Ishikawa (cell line): ENCODE measurements around the gene MYO7B.

ENCODE experiments used
- CEBPB ChIP-seq: IDR thresholded peaks from 2 replicates; pipeline ENCODE4 v1.6.1; 2012
- CREB1 ChIP-seq: IDR thresholded peaks from 2 replicates; pipeline ENCODE4 v1.6.1; 2012; ENCODE audit warnings: low read depth
- EGR1 ChIP-seq: IDR thresholded peaks from 2 replicates; pipeline ENCODE4 v1.6.1; 2012
- EP300 ChIP-seq: IDR thresholded peaks from 2 replicates; pipeline ENCODE4 v1.6.1; 2012; ENCODE audit warnings: borderline replicate concordance
- FOXM1 ChIP-seq: IDR thresholded peaks from 2 replicates; pipeline ENCODE4 v1.6.1; 2012; ENCODE audit warnings: low read depth, borderline replicate concordance
- MAX ChIP-seq: IDR thresholded peaks from 2 replicates; pipeline ENCODE4 v1.6.1; 2012
- NFIC ChIP-seq: IDR thresholded peaks from 2 replicates; pipeline ENCODE4 v1.6.1; 2012
- RAD21 ChIP-seq: IDR thresholded peaks from 2 replicates; pipeline ENCODE4 v1.6.1; 2012; ENCODE audit warnings: low read depth
- REST ChIP-seq: IDR thresholded peaks from 2 replicates; pipeline ENCODE4 v1.6.1; 2012; ENCODE audit warnings: low read depth, mild to moderate bottlenecking
- TAF1 ChIP-seq: IDR thresholded peaks from 2 replicates; pipeline ENCODE4 v1.6.1; 2012; ENCODE audit warnings: low read depth, mild to moderate bottlenecking
- TCF12 ChIP-seq: IDR thresholded peaks from 2 replicates; pipeline ENCODE4 v1.6.1; 2012; ENCODE audit warnings: low read depth
- TEAD4 ChIP-seq: IDR thresholded peaks from 2 replicates; pipeline ENCODE4 v1.6.1; 2012
- USF1 ChIP-seq: IDR thresholded peaks from 2 replicates; pipeline ENCODE4 v1.6.1; 2012
- YY1 ChIP-seq: IDR thresholded peaks from 2 replicates; pipeline ENCODE4 v1.6.1; 2012; ENCODE audit warnings: low read depth
- ZBTB7A ChIP-seq: IDR thresholded peaks from 2 replicates; pipeline ENCODE4 v1.6.1; 2012; ENCODE audit warnings: low read depth

The MYO7B gene

GRCh38 chr2:127565261-127566138 is 30.0 kb downstream of the MYO7B start:
- no peak for TF ChIP-seq ZBTB7A
- no peak for TF ChIP-seq USF1
- TF ChIP-seq NFIC: no peak
- TF ChIP-seq CREB1: no peak
- no peak for TF ChIP-seq YY1
- no peak for TF ChIP-seq CEBPB
- TF ChIP-seq EP300: no peak
- TF ChIP-seq TCF12: no peak
- TF ChIP-seq TAF1: no peak
- no peak for TF ChIP-seq REST
- no peak for TF ChIP-seq FOXM1
- no peak for TF ChIP-seq MAX
- TF ChIP-seq TEAD4: no peak
- no peak for TF ChIP-seq RAD21
- TF ChIP-seq EGR1: no peak

GRCh38 chr2:127566139-127566417 is 30.6 kb downstream of the MYO7B start:
- TF ChIP-seq TAF1 (no peak), EGR1 (no peak), EP300 (no peak), FOXM1 (no peak), MAX (no peak), NFIC (no peak), CEBPB (no peak)

GRCh38 chr2:127566576-127566975 is 31.1 kb downstream of the MYO7B start:
- TF ChIP-seq TEAD4 (no peak), ZBTB7A (no peak), USF1 (no peak), FOXM1 (no peak), NFIC (no peak), TCF12 (no peak), EGR1 (no peak)

GRCh38 chr2:127567351-127567854 is 31.9 kb downstream of the MYO7B start:
- TF ChIP-seq TAF1: no peak
- TF ChIP-seq ZBTB7A: no peak
- no peak for TF ChIP-seq CEBPB
- no peak for TF ChIP-seq USF1
- no peak for TF ChIP-seq CREB1
- no peak for TF ChIP-seq MAX
- no peak for TF ChIP-seq YY1
- no peak for TF ChIP-seq RAD21
- no peak for TF ChIP-seq TCF12
- no peak for TF ChIP-seq TEAD4
- TF ChIP-seq NFIC: no peak
- no peak for TF ChIP-seq EP300
- no peak for TF ChIP-seq FOXM1
- no peak for TF ChIP-seq REST
- no peak for TF ChIP-seq EGR1

GRCh38 chr2:127568128-127568527 is 32.6 kb downstream of the MYO7B start:
- TF ChIP-seq RAD21 (no peak), FOXM1 (no peak), EP300 (no peak), MAX (no peak), ZBTB7A (no peak), NFIC (no peak), TCF12 (no peak), EGR1 (no peak), YY1 (no peak), REST (no peak)
